Glutamatergic neuron (in vitro differentiated cells): ENCODE measurements around the gene ENDOD1. TPM values are rescaled to one million over a fixed set of nuclear protein-coding genes. Genes with fewer than 3 reads are reported as not detected.

Source experiments
- DNase-seq: peaks from one replicate; pipeline ENCODE4 v3.0.0; 2022
- H3K27ac Mint-ChIP-seq: one replicate; pipeline ENCODE4 v1.8.0; 2020; ENCODE audit warnings: mild to moderate bottlenecking, mixed read lengths, inconsistent platforms; ENCODE audit not compliant: unreplicated experiment
- H3K27me3 Mint-ChIP-seq: one replicate; pipeline ENCODE4 v1.8.0; 2020; ENCODE audit warnings: mild to moderate bottlenecking, moderate library complexity, mixed read lengths, inconsistent platforms; ENCODE audit not compliant: unreplicated experiment
- H3K36me3 Mint-ChIP-seq: one replicate; pipeline ENCODE4 v1.8.0; 2020; ENCODE audit warnings: mild to moderate bottlenecking, mixed read lengths, inconsistent platforms; ENCODE audit not compliant: unreplicated experiment
- H3K4me1 Mint-ChIP-seq: one replicate; pipeline ENCODE4 v1.8.0; 2020; ENCODE audit warnings: mild to moderate bottlenecking, low read depth, mixed read lengths, inconsistent platforms; ENCODE audit not compliant: unreplicated experiment
- H3K4me3 Mint-ChIP-seq: one replicate; pipeline ENCODE4 v1.8.0; 2020; ENCODE audit warnings: mild to moderate bottlenecking, mixed read lengths, inconsistent platforms; ENCODE audit not compliant: unreplicated experiment
- H3K9me3 Mint-ChIP-seq: one replicate; pipeline ENCODE4 v1.8.0; 2020; ENCODE audit warnings: mild to moderate bottlenecking, moderate library complexity, mixed read lengths, inconsistent platforms; ENCODE audit not compliant: unreplicated experiment
- total RNA-seq: library from RNA; stranded (reverse); fragmentation: NEBNext Ultra II Directional; extraction: Animal tissue kit (Norgen Biotek cat#: 25700); gene quantifications from one replicate; pipeline ENCODE4 v1.2.1, GENCODE V29; 2021; ENCODE audit not compliant: unreplicated experiment
- TF ChIP-seq, protein P1 (sequence below): fragments of 200-600 bp; sonication (generic); IDR thresholded peaks from one replicate; pipeline ENCODE4 v1.5.0; 2021; ENCODE audit not compliant: partially characterized antibody, unreplicated experiment

The ENDOD1 gene
- total RNA-seq, 1 donor from 2014 or later: 1.6 TPM

DNA sequence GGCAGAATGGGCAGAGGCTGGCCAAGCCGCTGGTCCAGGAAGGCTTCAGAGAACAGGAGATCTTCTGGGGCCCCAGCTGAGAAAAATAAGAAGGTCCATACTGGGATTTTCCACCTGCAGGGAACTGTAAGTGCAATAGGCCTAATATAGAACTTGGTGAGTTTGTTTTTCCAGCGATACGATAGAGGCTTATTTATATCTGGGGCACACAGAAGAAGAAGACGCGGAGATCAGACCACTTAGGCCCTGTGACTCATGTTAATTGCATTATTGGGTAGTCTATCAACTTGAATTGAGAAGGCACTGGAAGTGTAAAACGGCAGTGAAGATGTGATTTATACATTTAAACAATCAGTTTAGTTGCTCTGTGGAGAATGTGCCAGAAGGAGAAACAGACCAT lies 30.6 kb upstream of the ENDOD1 start:
- no peaks in the 10 kb centered on the region for H3K36me3 Mint-ChIP-seq
- H3K27me3 Mint-ChIP-seq: peaks cover 2% of the 10 kb centered on the region
- H3K4me1 Mint-ChIP-seq: no peaks in the 10 kb centered on the region
- H3K9me3 Mint-ChIP-seq: no peaks in the 10 kb centered on the region
- TF ChIP-seq, protein P1, sequence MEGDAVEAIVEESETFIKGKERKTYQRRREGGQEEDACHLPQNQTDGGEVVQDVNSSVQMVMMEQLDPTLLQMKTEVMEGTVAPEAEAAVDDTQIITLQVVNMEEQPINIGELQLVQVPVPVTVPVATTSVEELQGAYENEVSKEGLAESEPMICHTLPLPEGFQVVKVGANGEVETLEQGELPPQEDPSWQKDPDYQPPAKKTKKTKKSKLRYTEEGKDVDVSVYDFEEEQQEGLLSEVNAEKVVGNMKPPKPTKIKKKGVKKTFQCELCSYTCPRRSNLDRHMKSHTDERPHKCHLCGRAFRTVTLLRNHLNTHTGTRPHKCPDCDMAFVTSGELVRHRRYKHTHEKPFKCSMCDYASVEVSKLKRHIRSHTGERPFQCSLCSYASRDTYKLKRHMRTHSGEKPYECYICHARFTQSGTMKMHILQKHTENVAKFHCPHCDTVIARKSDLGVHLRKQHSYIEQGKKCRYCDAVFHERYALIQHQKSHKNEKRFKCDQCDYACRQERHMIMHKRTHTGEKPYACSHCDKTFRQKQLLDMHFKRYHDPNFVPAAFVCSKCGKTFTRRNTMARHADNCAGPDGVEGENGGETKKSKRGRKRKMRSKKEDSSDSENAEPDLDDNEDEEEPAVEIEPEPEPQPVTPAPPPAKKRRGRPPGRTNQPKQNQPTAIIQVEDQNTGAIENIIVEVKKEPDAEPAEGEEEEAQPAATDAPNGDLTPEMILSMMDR: no peak
- no peak for DNase-seq
- no peak overlapping the region for H3K4me3 Mint-ChIP-seq
- no peak overlapping the region for H3K27ac Mint-ChIP-seq

DNA sequence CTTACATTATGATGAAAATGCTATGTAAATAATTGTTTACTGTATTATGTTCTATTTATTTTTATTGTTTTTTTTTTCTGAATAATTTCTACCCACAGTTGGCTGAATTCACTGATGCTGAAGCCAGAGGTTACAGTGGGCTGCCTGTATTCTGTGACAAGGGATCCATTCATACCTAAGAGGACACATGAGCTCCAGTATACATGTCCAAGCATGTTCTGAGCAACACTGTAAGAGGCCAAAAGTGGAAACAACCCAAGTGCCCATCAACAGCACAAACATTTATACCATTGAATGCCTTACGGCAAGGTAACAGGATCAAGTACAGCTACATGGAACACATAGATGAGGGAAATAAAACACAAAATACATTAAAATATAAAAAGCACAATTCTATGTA lies 24.3 kb upstream of the ENDOD1 start:
- Mint-ChIP-seq H3K9me3 (peaks cover 7% of the 10 kb centered on the region), H3K27ac (no peak overlapping the region), H3K4me3 (no peak overlapping the region), H3K4me1 (peaks cover 4% of the 10 kb centered on the region), H3K36me3 (no peaks in the 10 kb centered on the region), H3K27me3 (peaks cover 3% of the 10 kb centered on the region)
- no peak for DNase-seq
- TF ChIP-seq, protein P1: no peak

- H3K36me3 Mint-ChIP-seq: no peaks in the 10 kb centered on the region
- peaks cover 3% of the 10 kb centered on the region for H3K27me3 Mint-ChIP-seq
- H3K9me3 Mint-ChIP-seq: peaks cover 7% of the 10 kb centered on the region
- TF ChIP-seq, protein P1: no peak
- peak within 1 kb of the TSS; percentile 97 for H3K4me3 Mint-ChIP-seq
- H3K27ac Mint-ChIP-seq: peak within 1 kb of the TSS; percentile 100
- H3K4me1 Mint-ChIP-seq: peaks cover 4% of the 10 kb centered on the region
- no peak for DNase-seq
Observed at GRCh38 chr11:95066716-95067038, 23.0 kb upstream of the ENDOD1 start, which contains the start of gene SRSF8. TSS of gene SRSF8 (plus strand) at chr11:95066919. CDS start at chr11:95067227, 308 bp downstream.

- Mint-ChIP-seq H3K4me3 (peak overlapping the region; percentile 97), H3K36me3 (no peaks in the 10 kb centered on the region), H3K9me3 (peaks cover 7% of the 10 kb centered on the region), H3K27ac (peak overlapping the region; percentile 100), H3K27me3 (peaks cover 3% of the 10 kb centered on the region), H3K4me1 (peaks cover 4% of the 10 kb centered on the region)
- TF ChIP-seq, protein P1: peak; percentile 51
- DNase-seq: peak; percentile 87
Observed at GRCh38 chr11:95067039-95067840, 22.4 kb upstream of the ENDOD1 start.

DNA sequence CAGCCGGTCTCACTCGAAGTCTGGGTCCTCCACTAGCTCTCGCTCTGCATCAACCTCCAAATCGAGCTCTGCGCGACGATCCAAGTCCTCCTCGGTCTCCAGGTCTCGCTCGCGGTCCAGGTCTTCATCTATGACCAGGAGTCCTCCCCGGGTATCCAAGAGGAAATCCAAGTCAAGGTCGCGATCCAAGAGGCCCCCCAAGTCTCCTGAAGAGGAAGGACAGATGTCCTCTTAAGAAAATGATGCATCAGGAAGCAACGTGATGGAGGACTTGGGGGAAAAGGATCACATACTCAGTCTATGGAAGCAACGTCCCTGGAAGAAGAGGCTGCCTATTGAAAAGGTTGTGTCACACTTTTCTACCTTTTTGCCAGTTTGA lies 21.8 kb upstream of the ENDOD1 start:
- TF ChIP-seq, protein P1: no peak
- Mint-ChIP-seq H3K27me3 (peaks cover 3% of the 10 kb centered on the region), H3K4me1 (peaks cover 4% of the 10 kb centered on the region), H3K36me3 (no peaks in the 10 kb centered on the region), H3K27ac (peak overlapping the region; percentile 100), H3K4me3 (peak overlapping the region; percentile 97), H3K9me3 (peaks cover 7% of the 10 kb centered on the region)
- no peak for DNase-seq
